Natural killer cell (primary cell): ENCODE data around the gene DPM2. TPM values are rescaled to one million over a fixed set of nuclear protein-coding genes. Genes with fewer than 3 reads are reported as not detected.

ENCODE experiments used
- ATAC-seq, 3 donors: fragments of 150-1000 bp in 2 of 3; fragments of 200-7000 bp in 1 of 3; cut with Tn5 transposase; 1 replicate in 1 of 3; 2 replicates in 2 of 3; pipeline ENCODE4 v1.10.0; 2021; ENCODE audit warnings: mild to moderate bottlenecking in 2 of 3, moderate library complexity in 2 of 3
- DNase-seq, 2 donors: peaks; one replicate each; pipeline versions ENCODE4 v3.0.0 to v3.0.0-alpha.2; 2013 to 2021; ENCODE audit warnings: mixed read lengths in 1 of 2
- H3K27ac ChIP-seq: one replicate; pipeline ENCODE4 v1.5.1; 2013; ENCODE audit warnings: mild to moderate bottlenecking, low read length
- H3K27me3 ChIP-seq: one replicate; pipeline ENCODE4 v1.6.1; 2013; ENCODE audit warnings: low read length; ENCODE audit not compliant: control insufficient read depth, insufficient read depth
- H3K36me3 ChIP-seq: one replicate; pipeline ENCODE4 v1.6.1; 2013; ENCODE audit warnings: low read length; ENCODE audit not compliant: control insufficient read depth, insufficient read depth
- H3K4me1 ChIP-seq: one replicate; pipeline ENCODE4 v1.6.1; 2013; ENCODE audit warnings: low read length; ENCODE audit not compliant: control insufficient read depth, insufficient read depth
- H3K4me3 ChIP-seq: one replicate; pipeline ENCODE4 v1.5.1; 2013; ENCODE audit warnings: low read length
- H3K9me3 ChIP-seq: one replicate; pipeline ENCODE4 v1.6.1; 2013; ENCODE audit warnings: low read length; ENCODE audit not compliant: control insufficient read depth, insufficient read depth
- H3K27ac Mint-ChIP-seq, 2 donors: one replicate each; pipeline ENCODE4 v1.8.0; 2022; ENCODE audit warnings: mild to moderate bottlenecking in 2 of 2, mixed read lengths in 2 of 2, moderate library complexity in 1 of 2
- H3K27me3 Mint-ChIP-seq, 2 donors: one replicate each; pipeline ENCODE4 v1.8.0; 2022; ENCODE audit warnings: low read depth in 2 of 2, mixed read lengths in 2 of 2
- H3K36me3 Mint-ChIP-seq: one replicate; pipeline ENCODE4 v1.8.0; 2022; ENCODE audit warnings: mixed read lengths
- H3K4me1 Mint-ChIP-seq, 2 donors: one replicate each; pipeline ENCODE4 v1.8.0; 2022; ENCODE audit warnings: mixed read lengths in 2 of 2
- H3K4me3 Mint-ChIP-seq: one replicate; pipeline ENCODE4 v1.8.0; 2022; ENCODE audit warnings: mild to moderate bottlenecking, moderate library complexity, mixed read lengths
- H3K9me3 Mint-ChIP-seq, 2 donors: one replicate each; pipeline ENCODE4 v1.8.0; 2022; ENCODE audit warnings: mixed read lengths in 2 of 2
- WGBS: methylation state at CpG from one replicate; pipeline ENCODE4 v1.1.7; 2013; ENCODE audit warnings: missing lambda C conversion rate; ENCODE audit not compliant: insufficient coverage; 5-methylcytosine and 5-hydroxymethylcytosine counted together
- intact Hi-C: fragments of 100-400 bp; cut with micrococcal nuclease; formaldehyde crosslinking; loops from one replicate; pipeline ENCODE4 v1.14.2; 2022
- total RNA-seq, 4 donors: library from RNA; stranded (reverse); fragments of 120-200 nt in 1 of 4; gene quantifications; one replicate each; pipeline versions ENCODE4 v1.2.3 to v1.2.4, GENCODE V29; 2013 to 2022
- TF ChIP-seq, protein P1 (sequence below): fragments of 200-600 bp; IDR thresholded peaks from one replicate; pipeline ENCODE4 v1.8.0; 2022; ENCODE audit warnings: antibody characterized with exemption

DPM2 gene
- total RNA-seq, 3 donors from 2014 or later (not counting 1 experiment from before 2014, with no cell fraction given): 22.9 to 31.4 (median 24.1) TPM

DNA sequence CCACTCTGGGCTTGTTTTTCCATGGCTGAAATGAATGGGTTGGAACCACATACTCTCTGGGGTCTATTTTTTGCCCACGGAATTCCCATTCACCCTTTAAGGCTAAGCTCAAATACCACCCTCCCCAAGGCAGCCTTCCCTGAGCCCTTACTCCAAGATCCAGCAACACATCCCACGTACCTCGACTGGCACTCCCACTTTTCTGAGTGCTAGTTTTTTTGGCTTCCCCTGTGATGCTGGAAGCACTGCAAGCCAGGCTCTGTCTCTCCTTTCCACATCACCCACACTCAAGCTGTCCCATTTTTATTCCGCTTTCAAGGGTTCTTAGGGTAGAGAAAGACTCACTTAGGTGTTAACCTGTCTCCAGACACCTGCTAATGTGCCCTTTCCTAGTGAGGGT is 44.3 kb downstream of the DPM2 start:
- H3K9me3 ChIP-seq: peaks cover 10% of the 10 kb centered on the region

DNA sequence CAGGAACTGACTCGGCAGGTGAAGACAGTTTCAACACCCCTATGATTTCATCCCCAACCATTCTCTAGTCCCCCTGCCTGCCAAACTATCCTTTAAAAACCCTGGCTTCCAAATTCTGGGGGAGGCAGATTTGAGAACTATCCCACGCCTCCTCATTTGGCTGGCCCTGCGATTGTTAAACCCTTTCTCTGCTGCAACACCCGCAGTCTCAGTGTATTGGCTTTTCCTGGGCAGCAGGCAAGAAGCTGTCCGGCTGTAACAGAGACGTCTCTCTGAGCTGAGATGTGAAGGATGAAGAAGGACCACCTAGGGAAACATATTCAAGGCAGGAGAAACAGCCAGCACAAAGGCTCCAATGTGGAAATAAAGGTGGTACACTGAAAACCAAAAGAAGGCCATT is 44.8 kb downstream of the DPM2 start:
- H3K9me3 ChIP-seq: peaks cover 10% of the 10 kb centered on the region
- no peak overlapping the region for H3K4me3 ChIP-seq
- DNase-seq (no peak), ATAC-seq (no peak)
- Mint-ChIP-seq H3K4me1 (peaks cover 30 to 55% of the 10 kb centered on the region in 2 donors), H3K27ac (peak overlapping the region; percentile 67 to 69), H3K27me3 (no peaks in the 10 kb centered on the region), H3K36me3 (peaks cover 21% of the 10 kb centered on the region), H3K4me3 (no peak overlapping the region), H3K9me3 (no peaks in the 10 kb centered on the region)
- 96% methylated on average over 6 of the region's 6 CpGs for WGBS
- peaks cover 21% of the 10 kb centered on the region for H3K4me1 ChIP-seq
- TF ChIP-seq, protein P1, sequence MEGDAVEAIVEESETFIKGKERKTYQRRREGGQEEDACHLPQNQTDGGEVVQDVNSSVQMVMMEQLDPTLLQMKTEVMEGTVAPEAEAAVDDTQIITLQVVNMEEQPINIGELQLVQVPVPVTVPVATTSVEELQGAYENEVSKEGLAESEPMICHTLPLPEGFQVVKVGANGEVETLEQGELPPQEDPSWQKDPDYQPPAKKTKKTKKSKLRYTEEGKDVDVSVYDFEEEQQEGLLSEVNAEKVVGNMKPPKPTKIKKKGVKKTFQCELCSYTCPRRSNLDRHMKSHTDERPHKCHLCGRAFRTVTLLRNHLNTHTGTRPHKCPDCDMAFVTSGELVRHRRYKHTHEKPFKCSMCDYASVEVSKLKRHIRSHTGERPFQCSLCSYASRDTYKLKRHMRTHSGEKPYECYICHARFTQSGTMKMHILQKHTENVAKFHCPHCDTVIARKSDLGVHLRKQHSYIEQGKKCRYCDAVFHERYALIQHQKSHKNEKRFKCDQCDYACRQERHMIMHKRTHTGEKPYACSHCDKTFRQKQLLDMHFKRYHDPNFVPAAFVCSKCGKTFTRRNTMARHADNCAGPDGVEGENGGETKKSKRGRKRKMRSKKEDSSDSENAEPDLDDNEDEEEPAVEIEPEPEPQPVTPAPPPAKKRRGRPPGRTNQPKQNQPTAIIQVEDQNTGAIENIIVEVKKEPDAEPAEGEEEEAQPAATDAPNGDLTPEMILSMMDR: no peak
- no peak overlapping the region for H3K27ac ChIP-seq
- intact Hi-C loops: no loop called here
- H3K27me3 ChIP-seq: no peaks in the 10 kb centered on the region
- H3K36me3 ChIP-seq: peaks cover 65% of the 10 kb centered on the region

More for the DNA sequence above, 44.3 kb downstream of the DPM2 start:
- Mint-ChIP-seq H3K4me3 (no peak overlapping the region), H3K9me3 (no peaks in the 10 kb centered on the region), H3K27me3 (no peaks in the 10 kb centered on the region), H3K36me3 (peaks cover 21% of the 10 kb centered on the region), H3K4me1 (peaks cover 31 to 57% of the 10 kb centered on the region in 2 donors), H3K27ac (peak overlapping the region; percentile 63 to 67)
- TF ChIP-seq, protein P1: no peak
- Histone ChIP-seq H3K4me3 (no peak overlapping the region), H3K27me3 (no peaks in the 10 kb centered on the region), H3K36me3 (peaks cover 63% of the 10 kb centered on the region), H3K27ac (no peak overlapping the region), H3K4me1 (peaks cover 26% of the 10 kb centered on the region)
- DNase-seq (no peak), ATAC-seq (no peak)
- intact Hi-C loops: no loop called here
- 96% methylated on average over 4 of the region's 4 CpGs for WGBS

DNA sequence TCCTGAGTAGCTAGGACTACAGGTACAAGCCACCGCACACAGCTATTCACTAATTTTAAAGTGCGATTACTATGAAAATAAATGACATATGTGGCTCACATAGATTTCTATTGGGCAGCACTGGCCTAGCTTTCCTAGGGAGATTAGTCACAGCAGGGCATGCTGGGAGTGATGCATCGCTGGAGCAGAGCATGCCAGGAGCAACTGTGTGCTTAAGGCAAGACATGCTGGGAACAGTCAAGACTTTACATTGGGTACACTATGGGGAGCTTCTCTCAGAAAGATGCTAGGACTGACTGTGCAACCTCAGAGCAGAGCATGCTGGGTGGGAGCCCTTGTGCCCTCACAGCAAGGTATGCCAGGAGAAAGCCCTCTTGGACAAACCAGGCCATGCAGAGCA is 47.6 kb downstream of the DPM2 start:
- Mint-ChIP-seq H3K9me3 (no peaks in the 10 kb centered on the region), H3K4me3 (no peak overlapping the region), H3K27me3 (no peaks in the 10 kb centered on the region), H3K4me1 (peaks cover 22 to 41% of the 10 kb centered on the region in 2 donors), H3K36me3 (peaks cover 21% of the 10 kb centered on the region), H3K27ac (no peak overlapping the region)
- TF ChIP-seq, protein P1: no peak
- 99% methylated on average over 3 of the region's 3 CpGs for WGBS
- peaks cover 77% of the 10 kb centered on the region for H3K36me3 ChIP-seq
- H3K27ac ChIP-seq: no peak overlapping the region
- DNase-seq: no peak
- no peaks in the 10 kb centered on the region for H3K27me3 ChIP-seq
- H3K4me3 ChIP-seq: no peak overlapping the region
- H3K4me1 ChIP-seq: peaks cover 3% of the 10 kb centered on the region
- intact Hi-C loops: no loop called here
- ATAC-seq: no peak
- peaks cover 7% of the 10 kb centered on the region for H3K9me3 ChIP-seq

DNA sequence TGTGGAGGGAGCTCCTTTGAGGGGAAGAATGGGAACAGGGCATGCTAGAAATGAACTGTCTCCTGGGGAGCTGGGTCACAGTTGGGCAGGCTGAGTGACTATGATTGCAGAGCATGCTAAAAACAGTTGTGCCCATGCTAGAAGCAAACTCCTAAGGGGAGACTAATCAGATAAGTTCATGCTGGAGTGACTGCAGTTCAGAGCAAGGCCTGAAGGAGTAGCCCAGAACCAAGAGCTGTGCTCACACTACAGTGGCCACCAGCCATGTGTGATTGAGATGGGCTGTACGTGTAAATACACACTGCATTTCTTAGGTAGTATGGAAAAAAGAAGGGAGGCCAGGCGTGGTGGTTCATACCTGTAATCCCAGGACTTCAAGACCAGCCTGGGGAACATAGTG is 49.9 kb downstream of the DPM2 start:
- Histone ChIP-seq H3K27ac (no peak overlapping the region), H3K9me3 (peaks cover under 1% of the 10 kb centered on the region), H3K4me1 (peaks cover 18% of the 10 kb centered on the region), H3K36me3 (peaks cover 61% of the 10 kb centered on the region), H3K4me3 (no peak overlapping the region), H3K27me3 (no peaks in the 10 kb centered on the region)
- Mint-ChIP-seq H3K27me3 (no peaks in the 10 kb centered on the region), H3K27ac (peak overlapping the region in 1 of 2 donors; percentile 60), H3K4me3 (no peak overlapping the region), H3K9me3 (no peaks in the 10 kb centered on the region), H3K36me3 (peaks cover 6% of the 10 kb centered on the region), H3K4me1 (peaks cover 19 to 37% of the 10 kb centered on the region in 2 donors)
- ATAC-seq (peak in 2 of 3 donors; percentile 44 to 58), DNase-seq (no peak)
- TF ChIP-seq, protein P1: no peak
- intact Hi-C loops: no loop called here
- 84% methylated on average over 2 of the region's 2 CpGs for WGBS
